LNCAP (cell line): ENCODE results near the gene MAP1B.

ENCODE experiments used
- CTCF ChIP-seq: fragments of 450-650 bp; IDR thresholded peaks from 2 replicates; pipeline ENCODE4 v1.5.1; 2017; ENCODE audit warnings: mild to moderate bottlenecking

MAP1B gene

GRCh38 chr5:72204946-72205345, 97.7 kb downstream of the MAP1B start:
- TF ChIP-seq CTCF, result no peak

GRCh38 chr5:72205431-72206009, 98.2 kb downstream of the MAP1B start:
- no peak for TF ChIP-seq CTCF

GRCh38 chr5:72206160-72206559, 98.9 kb downstream of the MAP1B start:
- no peak for TF ChIP-seq CTCF

- TF ChIP-seq CTCF, result no peak
Observed at GRCh38 chr5:72206994-72207393, 99.7 kb downstream of the MAP1B start.

GRCh38 chr5:72208324-72208926, 101.2 kb downstream of the MAP1B start:
- no peak for TF ChIP-seq CTCF

- TF ChIP-seq CTCF, result no peak
Observed at GRCh38 chr5:72209147-72210115, 102.2 kb downstream of the MAP1B start.

- no peak for TF ChIP-seq CTCF
Observed at GRCh38 chr5:72210888-72211678, 103.8 kb downstream of the MAP1B start.
